Endothelial cell of umbilical vein (primary cell): Measurements from ENCODE around the gene CHST3. TPM values are rescaled to one million over a fixed set of nuclear protein-coding genes. Genes with fewer than 3 reads are reported as not detected.

Source experiments
- BruUV-seq: library from RNA; stranded (reverse); fragments of 400-500 nt; replicated peaks from 2 replicates; lab custom pipeline; 2021; lab: Mats Ljungman, UMichigan
- CTCF ChIA-PET: fragments of 300-600, 350-600 bp; sonication (Branson Sonifier 250); formaldehyde crosslinking; loops from one replicate; lab custom pipeline; 2021; ENCODE audit warnings: antibody characterized with exemption, inconsistent platforms; lab: Charles Lee
- POLR2A ChIA-PET: fragments of 300-600, 350-600 bp; sonication (Branson Sonifier 250); formaldehyde crosslinking; loops from one replicate; lab custom pipeline; 2021; ENCODE audit warnings: antibody characterized with exemption, inconsistent platforms; lab: Charles Lee
- DNase-seq: peaks from one replicate; pipeline ENCODE4 v3.0.0-alpha.2; 2011; ENCODE audit warnings: low read depth, low spot score
- FAIRE-seq: peaks from 2 replicates; lab custom pipeline; 2011; peaks lifted over from hg19 to GRCh38; lab: Jason Lieb, UNC
- H2AFZ ChIP-seq: 2 replicates; pipeline ENCODE4 v1.6.0; 2012; ENCODE audit warnings: low read depth, low read length, control low read depth, inconsistent platforms
- H3K27ac ChIP-seq: 2 replicates; pipeline ENCODE4 v1.5.1; 2011; ENCODE audit warnings: low read depth, mild to moderate bottlenecking, control low read depth, low read length, moderate library complexity; ENCODE audit not compliant: insufficient read depth
- H3K27me3 ChIP-seq, 2 experiments: 2 replicates each; pipeline versions ENCODE4 v1.6.0 to v1.6.1; 2011; ENCODE audit warnings: low read length in 2 of 2, mixed read lengths in 1 of 2; ENCODE audit not compliant: control insufficient read depth in 2 of 2, insufficient read depth in 2 of 2
- H3K36me3 ChIP-seq, 2 experiments: 2 replicates in 1 of 2; 3 replicates in 1 of 2; pipeline ENCODE4 v1.5.1; 2011; ENCODE audit warnings: low read length in 2 of 2, mild to moderate bottlenecking in 1 of 2, moderate library complexity in 1 of 2; ENCODE audit not compliant: control insufficient read depth in 2 of 2, insufficient read depth in 2 of 2; ENCODE audit errors: extremely low read depth in 1 of 2
- H3K4me1 ChIP-seq: 3 replicates; pipeline ENCODE4 v1.5.1; 2011; ENCODE audit warnings: mild to moderate bottlenecking, low read length; ENCODE audit not compliant: control insufficient read depth, insufficient read depth; ENCODE audit errors: extremely low read depth
- H3K4me2 ChIP-seq: 2 replicates; pipeline ENCODE4 v1.6.1; 2011; ENCODE audit warnings: low read length, control low read depth, mixed read lengths; ENCODE audit not compliant: insufficient read depth
- H3K4me3 ChIP-seq, 3 experiments: fragments of 200-600 bp in 1 of 3; sonication (generic), shearing (Covaris generic) in 1 of 3; replicated peaks in 1 of 3; 2 replicates each; pipeline ENCODE4 v1.5.1; 2011 to 2016; ENCODE audit warnings: control low read depth in 3 of 3, low read length in 3 of 3, mild to moderate bottlenecking in 2 of 3, inconsistent platforms in 1 of 3, low read depth in 1 of 3, moderate library complexity in 1 of 3; ENCODE audit not compliant: insufficient read depth in 1 of 3
- H3K79me2 ChIP-seq: 2 replicates; pipeline ENCODE4 v1.6.0; 2012; ENCODE audit warnings: low read length, inconsistent platforms; ENCODE audit not compliant: control insufficient read depth, insufficient read depth
- H3K9ac ChIP-seq: replicated peaks from 2 replicates; pipeline ENCODE3; 2011; ENCODE audit warnings: low read length, control low read depth; ENCODE audit not compliant: insufficient read depth; ENCODE audit errors: extremely low read depth
- H3K9me1 ChIP-seq: replicated peaks from 3 replicates; pipeline ENCODE4 v1.6.0; 2011; ENCODE audit warnings: mild to moderate bottlenecking, low read length; ENCODE audit not compliant: control insufficient read depth, insufficient read depth; ENCODE audit errors: extremely low read depth
- H3K9me3 ChIP-seq: replicated peaks from 2 replicates; pipeline ENCODE4 v1.5.1; 2012; ENCODE audit warnings: low read length, inconsistent platforms; ENCODE audit not compliant: control insufficient read depth, insufficient read depth
- H4K20me1 ChIP-seq: replicated peaks from 2 replicates; pipeline ENCODE3; 2011; ENCODE audit warnings: mild to moderate bottlenecking, low read length; ENCODE audit not compliant: control insufficient read depth, insufficient read depth; ENCODE audit errors: extremely low read depth
- CTCF ChIP-seq, 2 donors: IDR thresholded peaks; 1 replicate in 1 of 2; 2 replicates in 1 of 2; pipeline ENCODE4 v1.5.1; 2011; ENCODE audit warnings: low read length in 2 of 2, mild to moderate bottlenecking in 2 of 2, moderate library complexity in 2 of 2, control low read depth in 1 of 2, inconsistent platforms in 1 of 2, low read depth in 1 of 2; ENCODE audit not compliant: insufficient read depth in 1 of 2; ENCODE audit errors: extremely low read depth in 1 of 2
- EZH2 ChIP-seq: IDR thresholded peaks from 2 replicates; pipeline ENCODE4 v1.6.1; 2012; ENCODE audit warnings: borderline replicate concordance, low read depth, mild to moderate bottlenecking, moderate library complexity, low read length, inconsistent platforms; ENCODE audit not compliant: severe bottlenecking
- FOS ChIP-seq: IDR thresholded peaks from 2 replicates; pipeline ENCODE4 v1.6.1; 2011; ENCODE audit warnings: mild to moderate bottlenecking, low read length, moderate library complexity, borderline replicate concordance; ENCODE audit not compliant: insufficient read depth
- GATA2 ChIP-seq: IDR thresholded peaks from 2 replicates; pipeline ENCODE4 v1.7.0; 2011; ENCODE audit warnings: low read depth, mild to moderate bottlenecking, moderate library complexity, mixed read lengths, low read length; ENCODE audit not compliant: insufficient read length, insufficient read depth
- JUN ChIP-seq: IDR thresholded peaks from 2 replicates; pipeline ENCODE4 v1.6.1; 2011; ENCODE audit warnings: borderline replicate concordance, low read depth; ENCODE audit not compliant: insufficient read length, insufficient read depth
- MAX ChIP-seq: IDR thresholded peaks from 2 replicates; pipeline ENCODE4 v1.6.1; 2011; ENCODE audit not compliant: insufficient read depth, insufficient read length
- MYC ChIP-seq: IDR thresholded peaks from one replicate; pipeline ENCODE4 v1.6.1; 2011; ENCODE audit warnings: mild to moderate bottlenecking, low read depth, low read length
- POLR2A ChIP-seq: IDR thresholded peaks from 2 replicates; pipeline ENCODE4 v1.6.1; 2012; ENCODE audit warnings: low read depth, mild to moderate bottlenecking, control low read depth, low read length
- POLR2AphosphoS5 ChIP-seq: IDR thresholded peaks from 2 replicates; pipeline ENCODE4 v1.6.1; 2012; ENCODE audit warnings: low read depth, mild to moderate bottlenecking, control low read depth, low read length, moderate library complexity; ENCODE audit not compliant: insufficient read depth
- dilution Hi-C: fragments of 300-500 bp; cut with MboI; formaldehyde crosslinking; loops from one replicate; pipeline ENCODE4 v1.15.0; 2019; ENCODE audit warnings: low sequenced_read_pairs; ENCODE audit not compliant: extremely low pct_ligation_motif_present
- intact Hi-C: fragments of 100-400 bp; cut with micrococcal nuclease; formaldehyde crosslinking; loops from one replicate; pipeline ENCODE4 v1.10.0; 2022
- polyA plus RNA-seq, 4 experiments: library from polyadenylated mRNA; depleted of rRNA in 3 of 4; stranded (reverse) in 3 of 4; unstranded in 1 of 4; fragments of >200 nt; gene quantifications; 2 replicates each; pipeline versions ENCODE4 v1.2.1 to v1.2.3, GENCODE V29; 2011 to 2012; ENCODE audit warnings: missing spikeins in 1 of 4
- total RNA-seq: library from RNA; stranded (reverse); gene quantifications from 2 replicates; pipeline ENCODE4 v1.2.3, GENCODE V29; 2021

Gene CHST3
- total and polyA plus RNA-seq, 2 donors (not counting 3 experiments of a cell fraction or from before 2014, with no cell fraction given) = 5.5 to 11.5 TPM

GRCh38 chr10:71927776-71928592, 36.2 kb upstream of the CHST3 start:
- BruUV-seq = no TSS peak
- Histone ChIP-seq H3K36me3 (no peaks in the 10 kb centered on the region), H4K20me1 (no peaks in the 10 kb centered on the region), H3K9me3 (no peaks in the 10 kb centered on the region), H3K79me2 (no peaks in the 10 kb centered on the region), H3K9ac (no peak overlapping the region), H3K27me3 (peaks cover 0 to 2% of the 10 kb centered on the region in 2 experiments), H3K4me1 (no peaks in the 10 kb centered on the region), H3K4me2 (no peak overlapping the region), H3K27ac (no peak overlapping the region), H2AFZ (no peak overlapping the region), H3K4me3 (no peak overlapping the region), H3K9me1 (no peaks in the 10 kb centered on the region)
- dilution Hi-C loops (no loop called here), intact Hi-C loops (no loop called here)
- FAIRE-seq = no peak
- ChIA-PET CTCF (interaction anchor here (0.9 to 1.1 kb wide), 3 partner anchors 10 to 121 kb away, joined by 3 to 5 read pairs (median 3); no protein-coding TSS in a partner anchor), POLR2A (no interaction called here)
- DNase-seq = no peak
- TF ChIP-seq MYC (no peak), EZH2 (no peak), POLR2AphosphoS5 (no peak), POLR2A (no peak), MAX (no peak), JUN (no peak), CTCF (IDR thresholded peaks at IDR 0.05; ENCODE audit: extremely low read depth in 1 of 2, insufficient read depth in 1 of 2, low read depth in 1 of 2, low read length in 2 of 2) (no peak), FOS (no peak), GATA2 (no peak)
